HepG2 (cell line): ENCODE measurements around the gene ECM1. TPM values are rescaled to one million over a fixed set of nuclear protein-coding genes. Genes with fewer than 3 reads are reported as not detected.

ENCODE experiments used
- CREM ChIP-seq, 2 experiments: sonication (generic) in 1 of 2; formaldehyde crosslinking in 1 of 2; IDR thresholded peaks; 2 replicates each; pipeline versions ENCODE4 v1.4.0 to v1.6.1; 2016 to 2020; ENCODE audit warnings: antibody characterized with exemption in 1 of 2, mild to moderate bottlenecking in 1 of 2, missing genetic modification reagents in 1 of 2
- EED ChIP-seq: sonication (generic); formaldehyde crosslinking; IDR thresholded peaks from 2 replicates; pipeline ENCODE4 v1.5.0; 2020; ENCODE audit warnings: mild to moderate bottlenecking, missing genetic modification reagents
- ELF1 ChIP-seq: sonication (generic); formaldehyde crosslinking; IDR thresholded peaks from 2 replicates; pipeline ENCODE4 v1.4.0; 2020; ENCODE audit warnings: missing genetic modification reagents
- ERF ChIP-seq: IDR thresholded peaks from 2 replicates; pipeline ENCODE4 v1.6.1; 2018; ENCODE audit warnings: missing biosample characterization, missing genetic modification reagents
- HOXA5 ChIP-seq: sonication (generic); formaldehyde crosslinking; IDR thresholded peaks from 2 replicates; pipeline ENCODE4 v1.4.0; 2020; ENCODE audit warnings: missing genetic modification reagents
- KLF11 ChIP-seq: IDR thresholded peaks from 2 replicates; pipeline ENCODE4 v1.6.1; 2016; ENCODE audit warnings: missing compliant biosample characterization
- NCOA2 ChIP-seq: sonication (generic); formaldehyde crosslinking; IDR thresholded peaks from 2 replicates; pipeline ENCODE4 v1.8.0; 2022; ENCODE audit warnings: inconsistent platforms
- NCOA5 ChIP-seq: sonication (generic); formaldehyde crosslinking; IDR thresholded peaks from 2 replicates; pipeline ENCODE4 v1.4.0; 2020; ENCODE audit warnings: missing genetic modification reagents
- NR2F2 ChIP-seq: IDR thresholded peaks from 2 replicates; pipeline ENCODE4 v1.6.1; 2012; ENCODE audit warnings: low read depth, inconsistent platforms, borderline replicate concordance
- PRPF4 ChIP-seq: fragments of 200-400 bp; formaldehyde crosslinking; IDR thresholded peaks from 2 replicates; pipeline ENCODE4 v1.6.1; 2016; ENCODE audit warnings: low read length, low read depth; ENCODE audit not compliant: poor library complexity, severe bottlenecking
- RCOR2 ChIP-seq: IDR thresholded peaks from 2 replicates; pipeline ENCODE4 v1.6.1; 2016; ENCODE audit warnings: missing biosample characterization, missing genetic modification reagents
- REL ChIP-seq: sonication (generic); formaldehyde crosslinking; conservative IDR thresholded peaks from 2 replicates; pipeline ENCODE4 v1.8.0; 2022; ENCODE audit warnings: mild to moderate bottlenecking, missing genetic modification reagents, moderate library complexity
- TBX2 ChIP-seq: sonication (generic); formaldehyde crosslinking; IDR thresholded peaks from 2 replicates; pipeline ENCODE4 v1.5.0; 2020; ENCODE audit warnings: missing genetic modification reagents, mild to moderate bottlenecking, borderline replicate concordance
- TEAD3 ChIP-seq: optimal IDR thresholded peaks from 2 replicates; pipeline ENCODE3; 2016; ENCODE audit warnings: borderline replicate concordance
- ZNF253 ChIP-seq: sonication (generic); formaldehyde crosslinking; IDR thresholded peaks from 2 replicates; pipeline ENCODE4 v1.8.0; 2022; ENCODE audit warnings: mild to moderate bottlenecking, missing genetic modification reagents, borderline replicate concordance
- ZNF350 ChIP-seq: sonication (generic); formaldehyde crosslinking; IDR thresholded peaks from 2 replicates; pipeline ENCODE4 v1.4.0; 2020; ENCODE audit warnings: mild to moderate bottlenecking, low read depth, missing genetic modification reagents, borderline replicate concordance
- ZNF644 ChIP-seq: IDR thresholded peaks from 2 replicates; pipeline ENCODE4 v1.6.1; 2016; ENCODE audit warnings: low read depth
- ZNF780A ChIP-seq: sonication (generic); formaldehyde crosslinking; IDR thresholded peaks from 2 replicates; pipeline ENCODE4 v1.8.0; 2022; ENCODE audit warnings: mild to moderate bottlenecking, missing genetic modification reagents, moderate library complexity
- polyA plus RNA-seq, 8 experiments: library from polyadenylated mRNA; depleted of rRNA in 3 of 8; stranded (reverse) in 7 of 8; unstranded in 1 of 8; fragments of >200 nt; fragmentation: Illumina TruSeq in 4 of 8; extraction: Trizol in 4 of 8; gene quantifications; 2 replicates each; pipeline versions ENCODE4 v1.2.1 to v1.2.3, GENCODE V29; 2011 to 2016; ENCODE audit warnings: low read depth in 4 of 8, missing spikeins in 1 of 8, mixed read lengths in 1 of 8; ENCODE audit not compliant: insufficient read depth in 1 of 8
- total RNA-seq, 5 experiments: library from RNA; depleted of rRNA; stranded (reverse); fragments of >200 nt; fragmentation: Illumina TruSeq; extraction: Trizol; gene quantifications; 2 replicates each; pipeline ENCODE4 v1.2.3, GENCODE V29; 2016; ENCODE audit warnings: low read depth in 1 of 5
- TF ChIP-seq, protein P1 (sequence below): sonication (generic); formaldehyde crosslinking; IDR thresholded peaks from 2 replicates; pipeline ENCODE4 v1.5.0; 2020; ENCODE audit warnings: missing genetic modification reagents
- TF ChIP-seq, protein P2 (sequence below): sonication (generic); formaldehyde crosslinking; IDR thresholded peaks from 2 replicates; pipeline ENCODE4 v1.4.0; 2020; ENCODE audit warnings: missing genetic modification reagents, low read depth, mild to moderate bottlenecking, borderline replicate concordance
- TF ChIP-seq, protein P3 (sequence below): sonication (generic); formaldehyde crosslinking; IDR thresholded peaks from 2 replicates; pipeline ENCODE4 v1.4.0; 2020; ENCODE audit warnings: mild to moderate bottlenecking, low read depth, missing genetic modification reagents
- TF ChIP-seq, protein P4 (sequence below): sonication (generic); formaldehyde crosslinking; IDR thresholded peaks from 2 replicates; pipeline ENCODE4 v1.4.0; 2020; ENCODE audit warnings: mild to moderate bottlenecking, missing genetic modification reagents
- TF ChIP-seq, protein P5 (sequence below): sonication (generic); formaldehyde crosslinking; IDR thresholded peaks from 2 replicates; pipeline ENCODE4 v1.4.0; 2020; ENCODE audit warnings: missing genetic modification reagents

ECM1 gene
- total and polyA plus RNA-seq, 2 of the 13 experiments (the other 11 are each of a cell fraction or from before 2014, with no cell fraction given): 0.42 to 1.0 TPM

DNA sequence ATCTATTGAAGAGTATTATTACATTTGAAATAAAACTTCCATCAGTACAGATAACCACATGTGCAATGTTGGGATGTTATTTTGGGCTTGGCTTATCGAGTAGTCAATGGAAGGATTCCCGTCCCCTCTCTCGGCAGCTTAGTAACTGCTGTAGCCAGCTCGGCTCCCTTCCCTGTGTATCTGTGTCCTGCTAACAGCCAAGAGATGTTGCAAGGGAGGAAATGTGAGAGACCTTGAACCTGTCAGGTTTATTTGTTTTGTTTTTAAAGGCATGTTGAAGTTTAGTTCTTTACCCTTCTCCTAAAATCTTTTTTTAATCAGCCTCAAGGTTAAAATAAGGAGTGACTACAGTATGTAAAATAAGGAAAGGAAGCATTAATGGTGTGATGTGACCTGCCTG, 34.2 kb upstream of the ECM1 start (continued):
- TF ChIP-seq NCOA2: peak; percentile 96
- TF ChIP-seq ZNF780A (CRISPR knock-in tag): no peak
- TF ChIP-seq, protein P1, sequence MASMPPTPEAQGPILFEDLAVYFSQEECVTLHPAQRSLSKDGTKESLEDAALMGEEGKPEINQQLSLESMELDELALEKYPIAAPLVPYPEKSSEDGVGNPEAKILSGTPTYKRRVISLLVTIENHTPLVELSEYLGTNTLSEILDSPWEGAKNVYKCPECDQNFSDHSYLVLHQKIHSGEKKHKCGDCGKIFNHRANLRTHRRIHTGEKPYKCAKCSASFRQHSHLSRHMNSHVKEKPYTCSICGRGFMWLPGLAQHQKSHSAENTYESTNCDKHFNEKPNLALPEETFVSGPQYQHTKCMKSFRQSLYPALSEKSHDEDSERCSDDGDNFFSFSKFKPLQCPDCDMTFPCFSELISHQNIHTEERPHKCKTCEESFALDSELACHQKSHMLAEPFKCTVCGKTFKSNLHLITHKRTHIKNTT (CRISPR knock-in tag): no peak
- TF ChIP-seq ZNF350: no peak
- TF ChIP-seq RCOR2 (CRISPR knock-in tag): peak; percentile 75
- peak; percentile 46; the same call in 1 of the 2 replicates for TF ChIP-seq CREM (IDR thresholded peaks at IDR 0.05)
- no peak for TF ChIP-seq CREM (CRISPR knock-in tag; IDR thresholded peaks at IDR 0.05)
- TF ChIP-seq TBX2 (CRISPR knock-in tag): peak; percentile 44; the same call in 1 of the 2 replicates
- TF ChIP-seq, protein P2, sequence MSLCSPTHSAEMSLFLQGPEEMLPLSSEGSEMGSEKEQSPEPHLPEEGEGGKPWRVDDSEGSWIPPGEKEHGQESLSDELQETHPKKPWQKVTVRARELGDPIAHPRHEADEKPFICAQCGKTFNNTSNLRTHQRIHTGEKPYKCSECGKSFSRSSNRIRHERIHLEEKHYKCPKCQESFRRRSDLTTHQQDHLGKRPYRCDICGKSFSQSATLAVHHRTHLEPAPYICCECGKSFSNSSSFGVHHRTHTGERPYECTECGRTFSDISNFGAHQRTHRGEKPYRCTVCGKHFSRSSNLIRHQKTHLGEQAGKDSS (CRISPR knock-in tag): no peak
- no peak for TF ChIP-seq ZNF644
- no peak for TF ChIP-seq PRPF4
- no peak for TF ChIP-seq HOXA5
- TF ChIP-seq REL (CRISPR knock-in tag): no peak
- TF ChIP-seq NCOA5 (CRISPR knock-in tag): no peak
- TF ChIP-seq, protein P3, sequence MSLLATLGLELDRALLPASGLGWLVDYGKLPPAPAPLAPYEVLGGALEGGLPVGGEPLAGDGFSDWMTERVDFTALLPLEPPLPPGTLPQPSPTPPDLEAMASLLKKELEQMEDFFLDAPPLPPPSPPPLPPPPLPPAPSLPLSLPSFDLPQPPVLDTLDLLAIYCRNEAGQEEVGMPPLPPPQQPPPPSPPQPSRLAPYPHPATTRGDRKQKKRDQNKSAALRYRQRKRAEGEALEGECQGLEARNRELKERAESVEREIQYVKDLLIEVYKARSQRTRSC (CRISPR knock-in tag): no peak
- TF ChIP-seq, protein P4, sequence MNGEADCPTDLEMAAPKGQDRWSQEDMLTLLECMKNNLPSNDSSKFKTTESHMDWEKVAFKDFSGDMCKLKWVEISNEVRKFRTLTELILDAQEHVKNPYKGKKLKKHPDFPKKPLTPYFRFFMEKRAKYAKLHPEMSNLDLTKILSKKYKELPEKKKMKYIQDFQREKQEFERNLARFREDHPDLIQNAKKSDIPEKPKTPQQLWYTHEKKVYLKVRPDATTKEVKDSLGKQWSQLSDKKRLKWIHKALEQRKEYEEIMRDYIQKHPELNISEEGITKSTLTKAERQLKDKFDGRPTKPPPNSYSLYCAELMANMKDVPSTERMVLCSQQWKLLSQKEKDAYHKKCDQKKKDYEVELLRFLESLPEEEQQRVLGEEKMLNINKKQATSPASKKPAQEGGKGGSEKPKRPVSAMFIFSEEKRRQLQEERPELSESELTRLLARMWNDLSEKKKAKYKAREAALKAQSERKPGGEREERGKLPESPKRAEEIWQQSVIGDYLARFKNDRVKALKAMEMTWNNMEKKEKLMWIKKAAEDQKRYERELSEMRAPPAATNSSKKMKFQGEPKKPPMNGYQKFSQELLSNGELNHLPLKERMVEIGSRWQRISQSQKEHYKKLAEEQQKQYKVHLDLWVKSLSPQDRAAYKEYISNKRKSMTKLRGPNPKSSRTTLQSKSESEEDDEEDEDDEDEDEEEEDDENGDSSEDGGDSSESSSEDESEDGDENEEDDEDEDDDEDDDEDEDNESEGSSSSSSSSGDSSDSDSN (CRISPR knock-in tag): 0 out of 2 replicates have a peak, but pooled peaks have one; percentile 22
- TF ChIP-seq NR2F2: peak; percentile 52; the same call in 1 of the 2 replicates
- peak; percentile 82 for TF ChIP-seq ERF (CRISPR knock-in tag)
- TF ChIP-seq ELF1: 0 out of 2 replicates have a peak, but pooled peaks have one; percentile 37
- TF ChIP-seq, protein P5, sequence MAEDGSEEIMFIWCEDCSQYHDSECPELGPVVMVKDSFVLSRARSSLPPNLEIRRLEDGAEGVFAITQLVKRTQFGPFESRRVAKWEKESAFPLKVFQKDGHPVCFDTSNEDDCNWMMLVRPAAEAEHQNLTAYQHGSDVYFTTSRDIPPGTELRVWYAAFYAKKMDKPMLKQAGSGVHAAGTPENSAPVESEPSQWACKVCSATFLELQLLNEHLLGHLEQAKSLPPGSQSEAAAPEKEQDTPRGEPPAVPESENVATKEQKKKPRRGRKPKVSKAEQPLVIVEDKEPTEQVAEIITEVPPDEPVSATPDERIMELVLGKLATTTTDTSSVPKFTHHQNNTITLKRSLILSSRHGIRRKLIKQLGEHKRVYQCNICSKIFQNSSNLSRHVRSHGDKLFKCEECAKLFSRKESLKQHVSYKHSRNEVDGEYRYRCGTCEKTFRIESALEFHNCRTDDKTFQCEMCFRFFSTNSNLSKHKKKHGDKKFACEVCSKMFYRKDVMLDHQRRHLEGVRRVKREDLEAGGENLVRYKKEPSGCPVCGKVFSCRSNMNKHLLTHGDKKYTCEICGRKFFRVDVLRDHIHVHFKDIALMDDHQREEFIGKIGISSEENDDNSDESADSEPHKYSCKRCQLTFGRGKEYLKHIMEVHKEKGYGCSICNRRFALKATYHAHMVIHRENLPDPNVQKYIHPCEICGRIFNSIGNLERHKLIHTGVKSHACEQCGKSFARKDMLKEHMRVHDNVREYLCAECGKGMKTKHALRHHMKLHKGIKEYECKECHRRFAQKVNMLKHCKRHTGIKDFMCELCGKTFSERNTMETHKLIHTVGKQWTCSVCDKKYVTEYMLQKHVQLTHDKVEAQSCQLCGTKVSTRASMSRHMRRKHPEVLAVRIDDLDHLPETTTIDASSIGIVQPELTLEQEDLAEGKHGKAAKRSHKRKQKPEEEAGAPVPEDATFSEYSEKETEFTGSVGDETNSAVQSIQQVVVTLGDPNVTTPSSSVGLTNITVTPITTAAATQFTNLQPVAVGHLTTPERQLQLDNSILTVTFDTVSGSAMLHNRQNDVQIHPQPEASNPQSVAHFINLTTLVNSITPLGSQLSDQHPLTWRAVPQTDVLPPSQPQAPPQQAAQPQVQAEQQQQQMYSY: no peak
- TF ChIP-seq KLF11 (CRISPR knock-in tag): 0 out of 2 replicates have a peak, but pooled peaks have one; percentile 42
- TF ChIP-seq EED (CRISPR knock-in tag): no peak
- TF ChIP-seq TEAD3 (CRISPR knock-in tag): peak; percentile 87
- TF ChIP-seq ZNF253: no peak
